Endometrial microvascular endothelial cells (primary cell): ENCODE measurements around the gene PDK4. TPM values are rescaled to one million over a fixed set of nuclear protein-coding genes. Genes with fewer than 3 reads are reported as not detected.
"Not testable (repeated sequence)": the region's sequence is repeated elsewhere in the genome, so short reads cannot be mapped to it uniquely, and the experiment has no call there.

Experiments used
- in situ Hi-C: cut with HindIII; loops from 2 replicates; pipeline ENCODE4 v1.10.0; 2017; ENCODE audit warnings: low sequenced_read_pairs, low pct_unique_long_range_greater_than_20kb; ENCODE audit errors: inconsistent ontology term
- total RNA-seq: library from RNA; depleted of rRNA; stranded (reverse); fragments of >200 nt; gene quantifications from one replicate; pipeline ENCODE4 v1.2.3, GENCODE V29; 2015; ENCODE audit errors: inconsistent ontology term

PDK4 gene
- total RNA-seq, 1 donor from 2014 or later, result 4.9 TPM

- in situ Hi-C loops, result no loop called here
These were observed 12.3 kb downstream of the PDK4 start for GRCh38 chr7:95583834-95584621.

GRCh38 chr7:95582578-95583293 is 13.6 kb downstream of the PDK4 start:
- in situ Hi-C loops, result no loop called here

GRCh38 chr7:95581467-95581866 is 14.8 kb downstream of the PDK4 start:
- in situ Hi-C loops, result no loop called here

GRCh38 chr7:95579318-95579717 is 17.0 kb downstream of the PDK4 start:
- in situ Hi-C loops, result no loop called here

- in situ Hi-C loops, result no loop called here
These were observed 17.9 kb downstream of the PDK4 start for GRCh38 chr7:95578299-95578855.

GRCh38 chr7:95577137-95577536 is 19.2 kb downstream of the PDK4 start:
- in situ Hi-C loops, result no loop called here

GRCh38 chr7:95569720-95570119 is 26.6 kb downstream of the PDK4 start:
- in situ Hi-C loops, result no loop called here

- in situ Hi-C loops, result no loop called here
These were observed 35.6 kb downstream of the PDK4 start for GRCh38 chr7:95560674-95561073.

GRCh38 chr7:95558864-95559263 is 37.5 kb downstream of the PDK4 start:
- in situ Hi-C loops, result no loop called here

- in situ Hi-C loops, result no loop called here
These were observed 39.5 kb downstream of the PDK4 start for GRCh38 chr7:95556777-95557176.

- in situ Hi-C loops, result no loop called here
These were observed 42.4 kb downstream of the PDK4 start for GRCh38 chr7:95553939-95554338.

- in situ Hi-C loops, result not testable (repeated sequence)
These were observed 44.0 kb downstream of the PDK4 start for GRCh38 chr7:95552010-95552926.

GRCh38 chr7:95550546-95550945 is 45.8 kb downstream of the PDK4 start:
- in situ Hi-C loops, result no loop called here

- in situ Hi-C loops, result loop anchor here (25.0 kb wide), 1 partner anchor 137 kb away; no protein-coding TSS in a partner anchor
These were observed 46.3 kb downstream of the PDK4 start for GRCh38 chr7:95549818-95550529.

- in situ Hi-C loops, result loop anchor here (25.0 kb wide), 1 partner anchor 140 kb away; no protein-coding TSS in a partner anchor
These were observed 48.7 kb downstream of the PDK4 start for GRCh38 chr7:95547361-95548348.

GRCh38 chr7:95546647-95547046 is 49.7 kb downstream of the PDK4 start:
- in situ Hi-C loops, result loop anchor here (25.0 kb wide), 1 partner anchor 141 kb away; no protein-coding TSS in a partner anchor

GRCh38 chr7:95545673-95546072 is 50.6 kb downstream of the PDK4 start:
- in situ Hi-C loops, result loop anchor here (25.0 kb wide), 1 partner anchor 142 kb away; no protein-coding TSS in a partner anchor
